PC-9 (cell line): ENCODE results near the gene CHAF1B. TPM values are rescaled to one million over a fixed set of nuclear protein-coding genes. Genes with fewer than 3 reads are reported as not detected.

Source experiments
- BruUV-seq: library from RNA; stranded (reverse); fragments of 400-500 nt; replicated peaks from 2 replicates; lab custom pipeline; 2021; lab: Mats Ljungman, UMichigan
- CTCF ChIA-PET: fragments of 300-600 bp; sonication (Branson Sonifier 250); formaldehyde crosslinking; loops from one replicate; lab custom pipeline; 2022; ENCODE audit warnings: antibody characterized with exemption; lab: Charles Lee
- POLR2A ChIA-PET: fragments of 300-600 bp; sonication (Branson Sonifier 250); formaldehyde crosslinking; loops from one replicate; lab custom pipeline; 2022; ENCODE audit warnings: antibody characterized with exemption; ENCODE audit not compliant: unreplicated experiment; lab: Charles Lee
- DNase-seq, 2 experiments: peaks; one replicate each; pipeline versions ENCODE4 v3.0.0 to v3.0.0-alpha.2; 2015 to 2022; ENCODE audit warnings: mixed read lengths in 1 of 2
- H2AFZ ChIP-seq: fragments of 200-600 bp; sonication (generic); 2 replicates; pipeline ENCODE4 v1.8.1; 2017; ENCODE audit warnings: antibody characterized with exemption
- H3F3A ChIP-seq: fragments of 200-600 bp; sonication (generic); 2 replicates; pipeline ENCODE4 v1.8.1; 2017; ENCODE audit warnings: antibody characterized with exemption, mild to moderate bottlenecking, low read depth; ENCODE audit not compliant: insufficient read depth
- H3K27ac ChIP-seq: fragments of 200-600 bp; sonication (generic); 2 replicates; pipeline ENCODE4 v1.6.1; 2016; ENCODE audit warnings: mixed run types
- H3K27me3 ChIP-seq: fragments of 200-600 bp; sonication (generic); 2 replicates; pipeline ENCODE4 v1.6.1; 2016; ENCODE audit warnings: low read depth, mixed run types; ENCODE audit not compliant: insufficient read depth
- H3K36me3 ChIP-seq: fragments of 200-600 bp; sonication (generic); 2 replicates; pipeline ENCODE4 v1.6.1; 2016; ENCODE audit warnings: low read depth, mixed run types
- H3K4me1 ChIP-seq: fragments of 200-600 bp; sonication (generic); replicated peaks from 2 replicates; pipeline ENCODE4 v1.6.1; 2016; ENCODE audit warnings: mixed run types; ENCODE audit not compliant: insufficient read depth
- H3K4me2 ChIP-seq: fragments of 200-600 bp; sonication (generic); 2 replicates; pipeline ENCODE4 v1.6.1; 2017; ENCODE audit warnings: mixed run types
- H3K4me3 ChIP-seq: fragments of 200-600 bp; sonication (generic); 2 replicates; pipeline ENCODE4 v1.6.1; 2016; ENCODE audit warnings: mixed run types
- H3K79me2 ChIP-seq: fragments of 200-600 bp; sonication (generic); 2 replicates; pipeline ENCODE4 v1.6.1; 2017; ENCODE audit warnings: low read depth, mixed run types
- H3K9me2 ChIP-seq: fragments of 200-600 bp; sonication (generic); 2 replicates; pipeline ENCODE4 v1.8.1; 2017; ENCODE audit warnings: mild to moderate bottlenecking; ENCODE audit not compliant: insufficient read depth
- H3K9me3 ChIP-seq: fragments of 200-600 bp; sonication (generic); 2 replicates; pipeline ENCODE4 v1.8.1; 2016; ENCODE audit warnings: low read depth; ENCODE audit not compliant: insufficient read depth
- H4K20me1 ChIP-seq: fragments of 200-600 bp; sonication (generic); 2 replicates; pipeline ENCODE4 v1.8.1; 2017; ENCODE audit not compliant: insufficient read depth
- EZH2 ChIP-seq: fragments of 200-600 bp; sonication (generic); IDR thresholded peaks from 2 replicates; pipeline ENCODE4 v1.8.0; 2017; ENCODE audit warnings: antibody characterized with exemption, low read depth
- intact Hi-C: fragments of 100-400 bp; cut with micrococcal nuclease; formaldehyde crosslinking; loops from one replicate; pipeline ENCODE4 v1.10.0; 2022; ENCODE audit not compliant: unreplicated experiment
- total RNA-seq: library from RNA; stranded (reverse); gene quantifications from 2 replicates; pipeline ENCODE4 v1.2.3, GENCODE V29; 2021
- TF ChIP-seq, protein P1 (sequence below): fragments of 200-600 bp; sonication (generic); conservative IDR thresholded peaks from 2 replicates; pipeline ENCODE4 v1.6.1; 2017; ENCODE audit warnings: mixed run types, antibody characterized with exemption, mild to moderate bottlenecking, moderate library complexity

CHAF1B gene
- total RNA-seq, 1 experiment from 2014 or later: 14.1 TPM

DNA sequence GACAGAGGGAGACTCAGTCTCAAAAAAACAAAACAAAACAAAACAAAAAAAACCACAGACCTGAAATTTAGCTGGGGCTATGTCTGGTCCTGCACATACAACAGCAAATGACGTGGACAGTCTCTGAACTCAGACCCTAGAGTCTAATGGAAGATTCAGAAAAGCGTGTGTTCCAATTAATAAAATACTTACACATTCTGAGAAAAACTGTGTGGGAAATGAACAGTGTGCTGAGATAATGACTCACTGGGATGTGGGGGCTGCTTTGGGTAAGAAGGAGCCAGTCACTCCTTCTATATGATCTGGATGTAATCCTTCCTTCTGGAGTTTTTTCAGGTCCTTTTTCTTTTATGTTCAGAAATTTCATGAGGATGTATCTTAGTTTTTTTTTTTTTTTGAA, 65.3 kb downstream of the CHAF1B start:
- no peaks in the 10 kb centered on the region for H3K4me1 ChIP-seq
- no peak for TF ChIP-seq EZH2
- TF ChIP-seq, protein P1, sequence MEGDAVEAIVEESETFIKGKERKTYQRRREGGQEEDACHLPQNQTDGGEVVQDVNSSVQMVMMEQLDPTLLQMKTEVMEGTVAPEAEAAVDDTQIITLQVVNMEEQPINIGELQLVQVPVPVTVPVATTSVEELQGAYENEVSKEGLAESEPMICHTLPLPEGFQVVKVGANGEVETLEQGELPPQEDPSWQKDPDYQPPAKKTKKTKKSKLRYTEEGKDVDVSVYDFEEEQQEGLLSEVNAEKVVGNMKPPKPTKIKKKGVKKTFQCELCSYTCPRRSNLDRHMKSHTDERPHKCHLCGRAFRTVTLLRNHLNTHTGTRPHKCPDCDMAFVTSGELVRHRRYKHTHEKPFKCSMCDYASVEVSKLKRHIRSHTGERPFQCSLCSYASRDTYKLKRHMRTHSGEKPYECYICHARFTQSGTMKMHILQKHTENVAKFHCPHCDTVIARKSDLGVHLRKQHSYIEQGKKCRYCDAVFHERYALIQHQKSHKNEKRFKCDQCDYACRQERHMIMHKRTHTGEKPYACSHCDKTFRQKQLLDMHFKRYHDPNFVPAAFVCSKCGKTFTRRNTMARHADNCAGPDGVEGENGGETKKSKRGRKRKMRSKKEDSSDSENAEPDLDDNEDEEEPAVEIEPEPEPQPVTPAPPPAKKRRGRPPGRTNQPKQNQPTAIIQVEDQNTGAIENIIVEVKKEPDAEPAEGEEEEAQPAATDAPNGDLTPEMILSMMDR: no peak
- no peaks in the 10 kb centered on the region for H4K20me1 ChIP-seq
- H3F3A ChIP-seq: no peaks in the 10 kb centered on the region
- ChIA-PET POLR2A (no interaction called here), CTCF (no interaction called here)
- H3K9me3 ChIP-seq: no peaks in the 10 kb centered on the region
- H3K4me2 ChIP-seq: no peak overlapping the region
- intact Hi-C loops: no loop called here
- no peaks in the 10 kb centered on the region for H3K27me3 ChIP-seq
- no peak overlapping the region for H2AFZ ChIP-seq
- no peaks in the 10 kb centered on the region for H3K9me2 ChIP-seq
- no peak overlapping the region for H3K4me3 ChIP-seq
- no peaks in the 10 kb centered on the region for H3K79me2 ChIP-seq
- no peak for DNase-seq
- no TSS peak for BruUV-seq
- H3K36me3 ChIP-seq: no peaks in the 10 kb centered on the region
- no peak overlapping the region for H3K27ac ChIP-seq

DNA sequence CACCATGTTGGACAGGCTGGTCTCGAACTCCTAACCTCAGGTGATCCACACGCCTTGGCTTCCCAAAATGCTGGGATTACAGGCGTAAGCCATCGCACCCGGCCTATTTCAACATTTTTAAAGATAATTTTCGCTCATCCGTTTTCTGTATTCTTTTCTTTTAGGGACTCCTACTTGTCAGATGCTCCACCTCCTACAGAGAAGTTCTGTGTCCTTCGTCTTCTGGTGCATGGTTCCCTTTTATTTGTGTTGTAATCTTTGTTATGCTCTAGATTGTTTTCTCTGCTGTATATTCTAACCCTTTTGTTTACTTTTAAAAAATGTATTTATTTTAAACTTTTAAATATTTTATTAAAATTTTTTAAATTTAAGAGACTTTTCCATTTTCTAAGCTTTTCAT, 66.3 kb downstream of the CHAF1B start:
- TF ChIP-seq, protein P1: no peak
- no peak for TF ChIP-seq EZH2
- CTCF ChIA-PET: no interaction called here

DNA sequence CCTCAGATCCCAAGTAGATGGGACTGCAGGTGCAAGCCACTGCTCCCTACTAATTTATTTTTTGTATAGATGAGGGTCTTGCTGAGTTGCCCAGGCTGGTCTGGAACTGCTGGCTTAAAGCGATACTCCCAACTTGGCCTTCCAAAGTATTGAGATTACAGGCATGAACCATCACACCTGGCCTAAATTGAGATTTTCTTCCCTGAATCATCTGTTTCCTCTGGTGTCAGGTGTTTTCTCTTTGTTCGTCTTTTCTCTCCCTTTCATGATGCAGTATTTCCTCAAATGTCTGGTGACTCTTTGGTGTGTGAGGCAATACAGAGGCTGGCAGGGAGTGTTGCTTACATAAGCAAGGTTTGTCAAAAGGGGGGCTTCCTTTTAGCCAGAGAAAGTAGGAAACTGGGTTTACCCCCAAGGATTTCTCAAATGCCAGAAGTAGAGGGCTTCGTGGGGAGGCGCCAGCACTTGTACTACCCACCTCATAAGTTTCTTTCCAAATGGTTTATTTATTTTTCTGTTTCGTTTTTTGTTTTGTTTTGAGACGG, 67.2 kb downstream of the CHAF1B start:
- no peaks in the 10 kb centered on the region for H3K36me3 ChIP-seq
- no peaks in the 10 kb centered on the region for H3K27me3 ChIP-seq
- TF ChIP-seq EZH2: no peak
- TF ChIP-seq, protein P1: no peak
- intact Hi-C loops: no loop called here
- ChIA-PET POLR2A (no interaction called here), CTCF (no interaction called here)
- H3K9me3 ChIP-seq: no peaks in the 10 kb centered on the region
- H3K4me1 ChIP-seq: no peaks in the 10 kb centered on the region
- H2AFZ ChIP-seq: no peak overlapping the region
- H3K4me3 ChIP-seq: no peak overlapping the region
- no peak for DNase-seq
- no peaks in the 10 kb centered on the region for H3F3A ChIP-seq
- no peaks in the 10 kb centered on the region for H4K20me1 ChIP-seq
- H3K4me2 ChIP-seq: no peak overlapping the region
- BruUV-seq: no TSS peak
- no peaks in the 10 kb centered on the region for H3K9me2 ChIP-seq
- no peak overlapping the region for H3K27ac ChIP-seq
- no peaks in the 10 kb centered on the region for H3K79me2 ChIP-seq

More for the DNA sequence above, 66.3 kb downstream of the CHAF1B start:
- no peaks in the 10 kb centered on the region for H3K9me2 ChIP-seq
- no peak overlapping the region for H3K4me2 ChIP-seq
- intact Hi-C loops: no loop called here
- H3K36me3 ChIP-seq: no peaks in the 10 kb centered on the region
- no peaks in the 10 kb centered on the region for H4K20me1 ChIP-seq
- H3K27me3 ChIP-seq: no peaks in the 10 kb centered on the region
- no peaks in the 10 kb centered on the region for H3K4me1 ChIP-seq
- no peaks in the 10 kb centered on the region for H3K79me2 ChIP-seq
- no TSS peak for BruUV-seq
- DNase-seq: no peak
- POLR2A ChIA-PET: no interaction called here
- no peaks in the 10 kb centered on the region for H3F3A ChIP-seq
- no peaks in the 10 kb centered on the region for H3K9me3 ChIP-seq
- no peak overlapping the region for H3K4me3 ChIP-seq
- no peak overlapping the region for H2AFZ ChIP-seq
- H3K27ac ChIP-seq: no peak overlapping the region
